ENCODE measurements around the gene RERE.

RERE gene

GRCh38 chr1:8663090-8663802, 154.2 kb downstream of the RERE start:
- no peak for DNase-seq

DNA sequence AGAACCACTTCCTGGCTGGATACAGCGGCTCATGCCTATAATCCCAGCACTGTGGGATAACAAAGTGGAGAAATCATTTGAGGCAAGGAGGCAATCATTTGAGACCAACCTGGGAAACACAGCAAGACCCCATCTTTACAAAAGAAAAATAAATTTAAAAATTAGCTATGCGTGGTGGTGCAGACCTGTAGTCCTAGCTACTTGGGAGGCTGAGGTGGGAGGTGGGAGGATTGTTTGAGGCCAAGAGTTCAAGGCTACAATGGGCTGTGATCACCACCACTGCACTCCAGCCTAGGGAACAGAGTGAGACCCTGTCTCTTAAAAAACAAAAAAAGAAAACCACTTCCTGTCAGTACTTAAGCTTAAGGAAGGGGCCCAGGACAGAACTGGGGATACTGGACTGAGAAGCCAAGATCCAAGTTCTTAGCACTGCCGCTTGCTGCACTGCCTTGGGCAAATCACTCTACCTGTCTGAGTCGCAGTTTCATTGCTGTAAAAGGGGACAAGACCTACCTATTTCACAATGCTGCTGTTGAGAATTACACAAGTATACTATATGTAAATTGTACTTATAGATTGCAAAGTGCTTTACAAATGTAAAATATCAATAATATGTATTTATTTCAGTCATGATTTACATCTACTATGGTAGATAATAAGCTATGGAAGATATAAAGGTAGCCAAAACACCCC, 154.9 kb downstream of the RERE start:
- no peak for DNase-seq

DNA sequence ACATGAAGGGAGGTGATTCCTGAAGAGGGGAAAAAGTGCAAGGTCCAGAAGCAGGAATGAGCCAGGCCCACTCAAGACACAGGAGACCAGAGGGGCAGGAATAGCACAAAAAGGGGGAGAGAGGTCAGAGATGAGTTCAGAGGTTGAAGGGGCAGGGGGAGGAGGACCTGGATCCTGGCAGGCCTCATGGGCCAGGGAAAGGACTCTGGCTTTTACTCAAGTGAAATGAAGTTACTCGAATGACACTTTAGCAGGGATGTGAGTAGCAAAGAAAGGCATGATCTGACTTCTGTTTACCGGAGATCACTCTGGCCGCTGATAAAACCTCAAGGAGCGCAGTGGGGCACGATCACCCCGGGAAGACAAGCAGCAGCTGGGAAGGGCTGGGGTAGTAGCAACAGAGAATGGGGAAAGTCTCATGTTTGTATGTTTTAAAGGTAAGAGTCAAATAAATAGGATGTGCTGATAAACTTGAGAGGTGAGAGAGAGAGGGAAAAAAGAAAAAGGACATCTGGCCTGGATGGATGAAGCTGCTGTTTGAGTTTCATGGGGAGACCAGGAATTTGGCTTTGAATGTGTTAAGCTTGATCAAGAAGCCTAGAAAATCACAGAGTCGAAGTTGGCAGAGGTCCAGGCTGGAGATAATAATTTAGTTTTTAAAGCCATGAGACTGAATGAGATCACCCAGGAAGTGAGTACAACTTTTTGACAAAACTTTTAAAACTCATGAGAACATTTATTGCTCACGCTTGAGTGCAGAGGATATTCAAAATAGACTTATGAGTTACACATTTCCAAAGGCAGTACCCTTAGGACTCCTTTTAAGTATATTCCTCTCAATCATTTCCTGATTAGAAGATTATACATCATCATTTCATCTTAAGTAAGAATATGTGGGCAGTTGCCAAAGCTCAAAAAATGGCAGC, 156.0 kb downstream of the RERE start:
- DNase-seq, result peak; percentile 88

- DNase-seq, result peak; percentile 92
Measured at GRCh38 chr1:8660411-8660828, 157.0 kb downstream of the RERE start.

GRCh38 chr1:8659593-8659992, 157.8 kb downstream of the RERE start:
- DNase-seq, result no peak

DNA sequence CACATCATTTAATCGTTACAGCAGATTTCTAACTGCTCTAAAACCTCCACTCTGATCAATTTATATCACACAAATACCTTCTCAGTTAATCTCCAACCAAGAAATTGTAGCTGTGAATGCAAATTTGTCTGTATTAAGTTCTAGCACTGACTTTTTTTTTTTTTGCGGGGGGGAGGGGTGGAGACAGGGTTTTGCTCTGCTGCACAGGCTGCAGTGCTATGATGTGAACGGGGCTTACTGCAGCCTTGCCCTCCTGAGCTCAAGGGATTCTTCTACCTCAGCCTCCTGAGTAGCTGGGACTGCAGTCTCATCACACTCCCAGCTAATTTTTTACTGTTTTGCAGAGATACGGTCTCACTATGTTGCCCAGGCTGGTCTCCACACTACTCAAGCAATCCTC, 163.6 kb downstream of the RERE start:
- no peak for DNase-seq

- DNase-seq, result no peak
Measured at GRCh38 chr1:8652467-8653046, 164.9 kb downstream of the RERE start.

DNA sequence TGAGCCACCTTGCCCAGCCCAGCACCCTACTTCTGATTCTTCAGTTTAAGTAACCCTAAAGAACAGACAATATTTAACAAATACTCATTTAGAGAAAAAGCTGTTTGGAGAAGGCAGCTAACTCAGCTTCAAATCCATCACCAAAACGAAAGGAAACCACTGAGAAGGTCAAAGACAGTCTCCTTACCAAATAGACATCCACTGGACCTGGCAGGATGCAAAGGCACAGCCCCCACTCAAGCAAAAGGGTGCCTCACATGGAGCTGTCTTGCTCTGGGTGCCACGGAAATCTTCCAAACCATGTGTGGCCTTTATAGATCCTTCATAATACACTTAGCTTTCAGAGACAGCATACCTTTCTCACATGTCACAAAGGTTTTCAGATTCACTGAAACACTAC, 165.5 kb downstream of the RERE start:
- no peak for DNase-seq

DNA sequence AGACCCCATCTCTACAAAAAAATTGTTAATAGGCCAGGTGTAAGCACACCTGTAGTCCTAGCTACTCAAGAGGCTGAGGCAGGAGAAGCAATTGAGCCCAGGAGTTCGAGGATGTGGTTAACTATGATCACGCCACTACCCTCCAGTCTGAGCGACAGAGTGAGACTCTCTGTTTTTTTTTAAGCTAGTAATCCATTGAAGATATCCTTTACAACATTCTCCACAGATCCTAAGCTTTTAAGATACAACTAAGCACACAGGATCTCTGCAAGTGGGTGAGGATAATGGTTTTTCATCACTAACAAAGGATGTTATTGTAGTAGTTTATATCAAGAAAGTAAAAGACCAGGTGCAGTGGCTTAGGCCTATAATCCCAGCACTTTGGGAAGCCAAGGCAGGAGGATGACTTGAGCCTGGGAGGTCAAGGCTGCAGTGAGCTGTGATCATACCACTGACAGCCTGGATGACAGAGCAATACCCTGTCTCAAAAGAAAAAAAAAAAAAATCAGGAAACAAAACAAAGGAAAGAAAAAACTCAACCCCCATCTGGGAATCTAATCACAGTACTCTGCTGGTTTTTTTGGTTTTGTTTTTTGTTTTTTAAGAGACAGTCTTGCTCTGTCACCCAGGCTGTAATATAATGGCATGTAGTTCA, 166.1 kb downstream of the RERE start:
- DNase-seq, result no peak

GRCh38 chr1:8649875-8650274, 167.6 kb downstream of the RERE start:
- DNase-seq, result no peak

DNA sequence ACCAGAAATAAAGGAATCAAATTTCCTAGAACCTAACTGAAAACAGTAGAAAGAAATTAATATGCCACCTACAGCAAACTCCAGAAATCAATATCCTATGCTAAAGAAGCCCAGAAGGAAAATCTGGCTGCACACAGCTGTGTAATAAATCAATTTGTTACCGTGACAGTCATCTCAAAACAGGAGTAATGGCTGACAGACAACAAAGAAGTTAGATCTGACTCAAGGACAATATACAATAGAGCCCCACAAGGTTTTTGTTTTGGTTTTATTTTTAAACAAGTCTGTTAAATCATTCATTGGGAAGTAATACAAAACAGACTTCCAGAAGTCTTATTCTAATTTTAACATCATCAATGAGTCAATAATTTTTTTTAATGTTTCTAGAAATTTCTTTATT, 168.4 kb downstream of the RERE start:
- DNase-seq, result no peak

- no peak for DNase-seq
Measured at GRCh38 chr1:8646996-8647395, 170.4 kb downstream of the RERE start.

GRCh38 chr1:8646189-8646588, 171.3 kb downstream of the RERE start:
- no peak for DNase-seq

GRCh38 chr1:8643542-8644536, 173.6 kb downstream of the RERE start:
- DNase-seq, result no peak

- DNase-seq, result no peak
Measured at GRCh38 chr1:8642114-8642513, 175.3 kb downstream of the RERE start.

- no peak for DNase-seq
Measured at GRCh38 chr1:8641377-8641997, 176.0 kb downstream of the RERE start.

DNA sequence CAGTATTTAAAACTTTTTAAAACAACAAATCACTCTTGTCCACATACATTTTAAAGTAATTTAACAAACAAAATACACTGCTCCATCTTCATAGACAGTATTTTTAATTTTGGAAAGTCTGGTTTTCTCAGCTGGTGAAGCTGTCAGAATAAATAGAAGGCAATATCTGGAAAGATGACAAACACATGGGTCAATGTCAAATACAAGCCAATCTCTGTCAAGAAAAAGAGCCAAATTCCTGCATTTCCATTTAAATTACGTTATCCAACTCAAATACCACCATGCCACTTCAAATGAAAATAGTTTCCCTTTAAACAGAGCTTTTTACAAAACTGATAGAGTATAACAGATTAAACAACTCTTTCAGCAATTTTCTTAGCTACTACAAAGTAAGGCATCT, 176.5 kb downstream of the RERE start:
- DNase-seq, result no peak

DNA sequence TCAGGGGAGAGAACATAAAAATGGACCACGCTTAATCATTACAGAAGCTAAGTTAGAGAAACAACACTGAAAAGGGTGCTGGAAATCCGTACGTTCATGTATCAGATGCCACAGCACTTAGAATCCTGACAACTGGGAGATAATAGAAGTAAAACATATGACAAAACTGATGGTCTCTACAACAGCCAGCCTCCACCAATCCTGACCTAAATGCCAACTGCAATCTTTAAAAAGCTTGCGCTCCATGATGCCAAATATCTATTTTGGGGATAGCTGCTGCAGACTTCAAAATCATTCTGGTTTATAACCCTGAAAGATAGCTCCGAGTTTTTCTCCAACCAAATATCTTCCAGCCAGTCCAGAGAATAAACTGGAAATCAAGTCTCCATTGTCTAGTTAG, 178.3 kb downstream of the RERE start:
- no peak for DNase-seq

GRCh38 chr1:8633741-8634501, 183.5 kb downstream of the RERE start:
- no peak for DNase-seq

DNA sequence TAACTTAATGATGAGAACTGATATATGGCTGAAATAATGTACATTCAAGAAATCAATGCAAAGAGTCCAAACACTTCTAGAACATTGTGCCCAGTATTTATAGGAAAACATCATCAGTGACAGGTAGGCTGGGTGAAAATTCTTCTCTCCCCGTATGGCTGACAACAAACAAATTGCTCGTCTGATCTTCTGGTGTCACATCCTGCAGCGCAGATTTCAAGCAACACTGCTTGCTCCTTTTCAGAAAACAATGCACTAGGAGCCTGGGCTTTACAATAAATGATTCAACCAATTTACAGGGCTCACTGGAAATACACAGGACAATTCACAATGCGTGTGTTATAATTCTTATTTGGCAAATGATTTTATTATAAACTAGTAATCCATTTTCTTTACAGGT, 185.3 kb downstream of the RERE start:
- no peak for DNase-seq

Data from fibroblast of upper back skin (primary cell).